Fibroblast of upper back skin (primary cell): ENCODE results near the gene C1QTNF5.
A peak's percentile ranks its signal among the peaks of the same experiment; 100 is the strongest.
"Not testable (repeated sequence)": the region's sequence is repeated elsewhere in the genome, so short reads cannot be mapped to it uniquely, and the experiment has no call there.

Source experiments
- DNase-seq: peaks from one replicate; pipeline ENCODE4 v3.0.0-alpha.2; 2013

The C1QTNF5 gene, protein sequence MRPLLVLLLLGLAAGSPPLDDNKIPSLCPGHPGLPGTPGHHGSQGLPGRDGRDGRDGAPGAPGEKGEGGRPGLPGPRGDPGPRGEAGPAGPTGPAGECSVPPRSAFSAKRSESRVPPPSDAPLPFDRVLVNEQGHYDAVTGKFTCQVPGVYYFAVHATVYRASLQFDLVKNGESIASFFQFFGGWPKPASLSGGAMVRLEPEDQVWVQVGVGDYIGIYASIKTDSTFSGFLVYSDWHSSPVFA

DNA sequence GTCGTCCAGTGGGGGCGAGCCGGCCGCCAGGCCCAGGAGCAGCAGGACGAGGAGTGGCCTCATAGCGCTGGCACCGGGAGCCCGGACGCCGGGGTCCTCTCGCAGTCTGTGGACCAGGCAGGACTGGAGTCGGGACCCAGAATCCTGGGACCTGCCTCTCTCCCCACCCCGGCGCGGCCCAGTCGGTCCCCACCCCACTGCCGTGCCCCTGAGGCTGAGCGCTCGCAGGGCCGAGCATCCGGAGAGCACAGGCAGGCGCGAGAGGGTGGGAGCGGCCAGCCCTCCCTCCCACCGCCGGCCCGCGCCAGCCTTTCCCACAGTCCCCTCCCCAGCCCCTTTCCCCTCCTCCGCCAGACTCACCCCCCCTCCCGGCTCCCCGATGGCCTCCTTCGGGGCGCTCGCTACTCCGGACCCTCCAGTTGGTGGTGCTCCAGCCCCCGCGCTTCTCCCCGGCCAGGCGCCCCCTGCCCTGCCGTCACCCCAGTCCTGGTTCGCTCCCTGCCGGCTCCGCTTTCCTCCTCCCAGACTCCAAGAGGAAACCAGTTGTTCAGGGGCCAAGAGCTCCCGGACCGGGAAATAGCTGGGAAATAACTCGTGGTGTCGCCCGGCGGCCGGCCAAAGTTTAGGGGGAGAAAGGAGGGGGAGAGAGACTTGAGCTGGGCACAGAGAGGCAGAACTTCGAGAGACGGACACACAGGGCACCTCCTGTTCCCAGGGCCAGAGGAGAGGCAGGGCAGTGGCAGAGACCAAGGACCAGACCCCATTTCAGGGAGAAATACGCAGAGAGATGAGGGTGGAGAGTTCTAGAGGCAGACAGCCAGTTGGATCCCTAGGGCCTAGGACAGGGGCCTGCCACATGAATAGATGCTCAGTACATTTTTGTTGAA, at the start of gene C1QTNF5:
Gene C1QTNF5, minus strand, starts transcription at position 549 of the 887 bp plus-strand sequence. Its CDS starts 486 bp downstream, at position 63.
- peak; percentile 80 for DNase-seq

DNA sequence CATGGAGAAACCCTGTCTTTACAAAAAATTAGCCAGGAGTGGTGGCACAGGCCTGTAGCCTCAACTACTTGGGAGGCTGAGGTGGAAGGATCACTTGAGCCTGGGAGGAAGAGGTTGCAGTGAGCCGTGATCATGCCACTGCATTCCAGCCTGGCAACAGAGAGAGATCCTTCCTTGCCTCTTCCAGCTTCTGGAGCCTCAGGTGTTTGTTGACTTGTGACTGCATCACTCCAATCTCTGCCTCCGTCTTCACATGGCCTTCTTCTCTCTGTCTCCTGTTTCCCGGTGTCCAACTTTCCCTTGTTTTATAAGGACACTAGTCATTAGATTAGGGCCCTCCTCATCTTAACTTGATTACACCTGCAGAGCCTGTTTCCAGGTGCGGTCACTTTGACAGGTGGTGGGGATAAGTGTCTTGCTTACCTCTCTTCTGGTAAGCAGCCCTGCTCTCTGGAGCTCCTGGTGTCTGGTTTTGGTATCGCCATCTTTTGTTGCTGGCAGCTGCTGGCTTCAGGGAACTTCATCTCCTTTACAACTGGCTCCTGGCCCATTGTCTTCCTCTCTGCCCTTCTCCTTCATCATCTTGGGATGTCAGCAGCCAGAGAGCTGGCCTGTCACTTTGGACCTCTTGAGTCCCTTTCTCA, 49.0 kb upstream of the C1QTNF5 start:
- no peak for DNase-seq

DNA sequence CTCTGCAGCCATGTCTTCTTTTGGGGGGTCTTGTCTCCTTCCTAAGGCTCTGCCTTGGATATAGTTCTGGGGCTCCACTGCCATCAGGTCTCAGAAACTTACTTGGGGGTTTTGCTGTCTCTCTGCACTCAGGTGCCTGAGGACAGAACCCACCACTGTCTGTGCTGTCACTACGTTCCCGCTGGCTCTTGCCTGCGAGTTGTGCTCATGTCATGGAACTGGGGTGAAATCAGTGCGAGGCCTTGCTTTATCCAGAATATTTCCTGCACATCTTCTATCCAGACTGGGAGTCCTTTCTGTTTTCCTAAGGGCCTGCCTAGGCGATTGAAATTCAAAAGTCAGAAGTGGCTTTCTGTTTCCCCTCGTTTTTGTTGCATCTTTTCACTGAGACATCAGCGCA, 47.4 kb upstream of the C1QTNF5 start:
- no peak for DNase-seq

DNA sequence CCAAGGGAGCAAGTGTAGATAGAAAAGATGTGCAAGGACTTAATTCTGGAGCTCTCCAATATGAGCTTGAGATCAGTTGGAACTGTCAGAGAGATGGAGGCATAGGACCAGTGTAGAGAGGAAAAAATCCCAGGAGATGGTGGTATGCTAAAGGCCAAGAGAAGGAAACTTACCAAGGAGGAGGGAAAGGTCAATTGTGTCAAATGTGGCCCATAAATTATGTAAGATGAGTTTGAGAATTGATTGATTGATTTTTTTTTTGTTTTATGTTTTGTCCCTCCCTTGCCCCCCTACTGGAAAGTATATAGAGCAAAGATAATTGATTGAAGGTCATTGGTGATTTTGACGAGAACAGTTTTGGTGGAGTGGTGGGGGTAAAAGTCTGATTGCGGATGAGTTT, 43.6 kb upstream of the C1QTNF5 start:
- DNase-seq: no peak

DNA sequence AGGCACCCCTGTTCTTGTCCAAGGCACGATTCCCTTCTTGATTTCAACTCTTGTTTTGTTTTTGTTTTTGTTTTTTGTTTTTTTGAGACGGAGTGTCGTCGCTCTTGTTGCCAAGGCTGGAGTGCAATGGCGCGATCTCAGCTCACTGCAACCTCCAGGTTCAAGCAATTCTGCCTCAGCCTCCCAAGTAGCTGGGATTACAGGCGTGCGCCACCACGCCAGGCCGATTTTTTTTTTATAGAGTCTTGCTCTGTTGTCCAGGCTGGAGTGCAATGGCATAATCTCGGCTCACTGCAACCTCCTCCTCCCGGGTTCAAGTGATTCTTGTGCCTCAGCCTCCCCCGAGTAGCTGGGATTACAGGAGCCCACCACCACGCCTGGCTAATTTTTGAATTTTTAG, 41.8 kb upstream of the C1QTNF5 start:
- not testable (repeated sequence) for DNase-seq

DNA sequence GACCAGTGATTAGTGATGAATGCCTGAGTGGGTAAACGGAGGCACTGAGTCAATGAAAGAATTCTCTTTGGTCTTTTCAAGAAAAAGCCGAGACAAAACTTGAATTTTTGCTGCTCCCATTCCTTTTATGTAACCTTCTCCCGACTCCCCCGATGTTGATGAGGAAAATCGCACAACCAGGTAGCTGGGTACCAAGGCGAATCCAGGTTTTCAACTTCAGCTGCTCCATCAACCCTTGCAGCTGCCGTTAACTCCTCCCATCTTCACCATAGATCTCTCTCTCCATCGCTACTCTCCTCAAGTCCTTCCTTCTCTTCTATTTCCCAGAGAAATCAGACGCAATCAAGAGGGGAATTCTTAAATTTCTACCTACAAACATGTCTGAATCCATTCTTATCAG, 41.4 kb upstream of the C1QTNF5 start:
- no peak for DNase-seq

DNA sequence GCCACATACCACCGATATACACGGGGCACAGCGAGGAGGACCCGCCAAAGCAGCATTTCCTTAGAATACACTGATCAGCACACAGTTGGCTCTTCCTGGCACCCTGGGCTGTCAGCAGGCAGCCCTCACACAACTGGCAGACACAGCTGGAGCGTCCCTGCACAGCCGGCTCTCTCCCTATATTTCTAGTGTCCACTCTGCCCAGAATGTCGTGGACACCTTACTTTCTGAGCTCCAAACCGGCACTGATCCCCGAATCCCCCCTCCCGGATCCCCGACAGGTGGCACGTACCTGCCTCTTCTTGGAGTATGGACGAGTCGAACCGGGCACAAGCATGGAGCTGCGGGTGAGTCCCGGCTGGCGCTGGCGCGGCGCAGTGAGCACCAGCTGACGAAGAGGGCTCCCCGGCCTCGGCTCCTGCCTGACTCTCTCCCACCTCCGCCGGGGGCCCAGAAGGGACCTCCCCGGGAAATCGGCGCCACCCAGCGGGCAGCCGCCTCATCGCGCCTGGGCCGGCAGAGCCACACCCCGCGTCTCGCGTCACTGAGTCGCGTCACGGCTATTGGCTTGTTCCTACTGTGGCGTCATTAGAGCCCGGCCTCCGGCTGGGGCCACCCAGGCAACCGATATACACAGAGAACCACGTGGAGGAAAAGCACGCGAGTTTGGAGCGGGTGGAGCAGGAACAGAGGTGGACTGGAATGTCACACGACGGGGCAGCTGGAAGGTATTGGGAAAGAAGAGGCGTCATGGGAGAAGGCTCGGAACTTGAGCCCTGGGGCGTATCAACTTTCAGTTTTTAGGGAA, 40.7 kb upstream of the C1QTNF5 start, which contains the start of gene USP2:
Gene USP2, minus strand, starts transcription at position 510 of the 808 bp plus-strand sequence. CDS start 8,210 bp downstream, outside the sequence.
- DNase-seq: peak; percentile 94

DNA sequence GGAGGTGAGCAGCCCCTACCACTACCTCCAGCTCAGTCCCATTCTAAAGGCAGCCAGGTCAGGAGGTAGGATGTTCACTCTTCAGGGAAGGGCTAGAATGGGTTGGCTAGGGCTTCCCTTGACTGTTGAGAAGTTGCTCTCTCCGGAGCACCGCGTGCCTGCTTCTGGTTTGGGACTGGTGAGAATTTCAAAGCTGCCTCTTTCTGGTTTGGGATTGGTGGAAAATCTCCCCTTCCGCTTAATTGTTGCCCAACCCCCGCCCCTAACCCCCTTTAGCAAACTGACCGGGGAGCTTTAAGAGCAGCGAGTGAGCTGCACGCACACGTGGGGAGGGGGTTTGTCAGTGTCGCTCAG, 40.1 kb upstream of the C1QTNF5 start:
- no peak for DNase-seq

DNA sequence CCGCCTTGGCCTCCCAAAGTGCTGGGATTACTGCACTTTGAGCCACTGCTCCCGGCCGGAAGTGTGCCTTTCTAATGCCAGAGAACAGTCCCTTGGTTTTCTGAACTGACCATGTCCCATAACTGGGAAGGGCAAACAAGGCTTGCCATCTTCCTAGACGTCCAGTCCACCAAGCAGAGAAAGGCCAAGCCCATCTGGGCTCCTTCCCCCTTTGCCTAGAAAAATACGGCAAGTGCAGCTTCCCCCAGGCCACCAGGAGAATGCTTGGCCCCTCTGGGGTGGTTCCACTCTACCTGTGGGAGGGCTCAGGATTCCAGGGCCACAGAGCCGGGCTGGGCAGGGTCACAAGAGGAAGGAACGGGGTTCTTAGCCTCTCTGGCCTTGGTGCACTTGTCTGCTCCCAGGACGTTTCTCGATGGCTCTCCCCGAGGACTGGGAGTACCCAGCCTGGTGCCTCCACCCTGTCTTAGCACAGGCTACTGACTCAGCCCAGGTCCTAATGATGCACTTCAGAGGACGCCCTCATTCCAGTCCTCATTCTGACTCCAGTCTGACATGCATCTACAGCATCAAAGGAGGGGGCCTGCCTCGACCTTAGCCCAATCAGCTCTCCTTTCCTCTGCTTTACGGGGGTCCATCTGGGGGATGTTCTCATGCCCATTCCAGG, 39.6 kb upstream of the C1QTNF5 start:
- DNase-seq: no peak

DNA sequence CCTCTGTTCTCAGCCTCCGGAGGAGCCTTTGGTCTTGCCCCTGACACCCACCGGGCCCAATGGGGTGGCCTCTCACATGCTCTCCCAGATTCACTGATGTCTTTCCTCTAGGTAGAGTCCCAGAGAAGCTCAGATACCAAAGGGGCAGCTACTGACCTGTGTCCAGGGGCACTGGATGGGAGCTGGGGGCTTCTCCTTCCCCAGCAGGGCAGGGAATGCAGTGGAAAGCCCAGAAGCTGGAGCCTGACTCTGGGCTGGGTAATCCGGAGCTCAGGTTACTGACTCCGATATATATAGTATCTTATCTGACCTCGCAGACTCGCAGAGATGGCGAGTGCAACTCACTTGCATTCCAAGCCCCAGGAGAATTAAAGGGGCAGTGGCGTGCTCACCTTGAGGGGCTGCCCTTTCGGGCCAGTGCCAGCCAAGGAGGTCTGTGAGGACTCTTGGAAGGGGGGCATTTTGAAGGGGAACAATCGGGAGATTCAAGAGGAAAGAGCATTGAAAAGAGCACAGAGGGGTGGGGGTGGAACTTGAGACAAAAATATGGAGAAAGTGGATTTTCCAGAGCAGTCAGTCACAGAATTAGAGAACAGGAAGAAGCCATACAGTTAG, 38.3 kb upstream of the C1QTNF5 start:
- no peak for DNase-seq

DNA sequence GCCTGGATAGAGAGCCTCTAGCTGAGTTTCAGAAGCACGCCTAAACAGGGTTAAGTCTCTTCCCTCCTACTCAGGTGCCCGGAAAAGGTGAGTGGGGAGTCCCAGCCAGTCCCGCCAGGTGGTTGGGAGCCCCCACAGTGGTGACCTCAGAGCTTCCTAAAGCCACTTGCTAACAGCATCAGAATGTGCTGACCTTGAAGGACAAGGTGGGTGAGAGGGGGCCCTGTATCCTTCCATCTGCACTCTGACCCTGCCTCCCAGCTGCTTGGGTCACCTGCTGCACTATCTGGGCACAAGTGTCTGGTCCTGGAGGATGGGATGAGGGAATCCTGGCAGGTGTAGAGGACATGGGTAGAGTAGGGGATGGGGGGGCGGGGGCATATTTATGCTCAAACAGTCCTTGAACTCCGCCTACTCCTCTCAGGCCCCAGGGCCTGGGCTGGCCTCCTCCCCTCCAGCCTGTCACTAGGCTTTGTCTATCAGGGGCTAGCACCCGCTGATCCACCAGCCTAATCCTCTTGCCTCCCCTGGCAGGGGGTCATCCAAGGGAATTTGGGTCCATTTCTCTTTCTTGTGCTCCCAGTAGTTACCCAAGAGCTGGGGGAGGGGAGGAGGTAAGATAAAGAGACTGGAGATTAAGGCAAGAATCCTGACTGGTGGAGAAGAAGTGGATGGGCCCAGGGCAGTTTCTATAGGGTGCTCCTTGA, 37.4 kb upstream of the C1QTNF5 start:
- DNase-seq: no peak

DNA sequence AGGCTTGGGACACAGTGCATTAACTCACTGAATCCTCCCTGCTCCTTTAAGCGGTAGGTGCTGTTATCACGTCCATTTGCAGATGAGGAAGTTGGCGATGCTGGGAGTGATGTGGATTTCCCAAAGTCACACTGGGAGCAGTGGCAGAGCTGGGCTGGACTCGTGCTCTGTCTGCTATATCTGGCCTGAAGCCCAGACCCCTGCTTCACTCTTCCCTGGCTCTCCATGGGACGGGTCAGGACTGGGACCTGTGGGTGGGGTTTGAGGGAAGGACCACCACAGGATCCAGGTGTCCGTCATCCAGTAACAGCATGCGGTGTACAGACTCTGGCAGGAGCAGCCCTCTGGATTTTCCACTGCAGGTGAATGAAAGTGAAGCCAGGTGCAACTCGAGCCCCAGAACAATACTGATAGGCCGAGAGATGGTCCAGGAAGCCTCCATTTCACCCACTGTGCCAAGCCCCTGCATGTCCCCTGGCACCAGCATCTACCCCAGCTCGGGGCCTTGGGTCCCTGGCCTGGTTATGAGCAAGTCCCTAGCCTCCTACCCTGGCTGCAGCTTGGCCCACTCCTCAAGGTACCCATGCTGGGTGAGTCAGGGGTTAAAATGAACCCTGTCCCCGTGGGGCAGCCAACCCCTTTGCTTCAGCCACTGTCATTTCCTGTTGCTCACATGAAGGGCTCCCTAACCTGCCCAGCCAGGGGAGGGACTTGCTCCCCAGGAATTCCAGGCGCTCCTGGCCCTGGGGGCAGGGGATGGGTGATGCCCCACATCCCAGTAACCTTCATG, 36.6 kb upstream of the C1QTNF5 start:
- no peak for DNase-seq

DNA sequence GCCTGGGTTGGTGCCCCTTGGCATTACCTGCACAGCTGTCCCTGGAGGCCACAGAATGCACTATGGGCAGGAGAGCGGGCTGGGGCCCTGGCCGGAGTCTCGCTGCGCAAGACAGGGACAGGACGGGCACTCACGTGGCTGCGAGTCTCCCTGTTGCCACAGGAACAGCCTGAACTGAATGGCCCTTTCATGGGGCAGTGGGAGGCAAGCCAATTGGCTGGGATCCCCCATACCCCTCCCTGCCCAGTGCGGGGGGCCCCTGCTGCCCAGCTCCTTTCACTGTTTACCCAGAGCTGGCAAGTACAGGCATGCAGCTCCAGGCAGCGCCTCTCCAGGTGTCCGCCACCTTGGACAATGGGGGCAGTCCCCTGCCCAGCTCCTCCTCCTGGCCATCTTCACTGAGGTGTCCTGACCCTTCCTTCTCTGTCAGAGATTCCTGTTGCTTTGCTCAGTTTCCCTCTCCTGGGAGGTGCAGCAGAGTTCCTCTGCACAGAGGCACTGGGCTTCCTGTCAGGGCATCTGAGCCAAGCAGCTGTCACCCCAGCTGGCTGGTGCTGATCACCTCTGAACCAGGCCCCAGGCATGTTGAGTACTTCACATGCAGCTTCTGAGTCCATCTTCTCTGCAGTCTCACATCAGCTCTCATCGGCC, 35.6 kb upstream of the C1QTNF5 start:
- DNase-seq: no peak

DNA sequence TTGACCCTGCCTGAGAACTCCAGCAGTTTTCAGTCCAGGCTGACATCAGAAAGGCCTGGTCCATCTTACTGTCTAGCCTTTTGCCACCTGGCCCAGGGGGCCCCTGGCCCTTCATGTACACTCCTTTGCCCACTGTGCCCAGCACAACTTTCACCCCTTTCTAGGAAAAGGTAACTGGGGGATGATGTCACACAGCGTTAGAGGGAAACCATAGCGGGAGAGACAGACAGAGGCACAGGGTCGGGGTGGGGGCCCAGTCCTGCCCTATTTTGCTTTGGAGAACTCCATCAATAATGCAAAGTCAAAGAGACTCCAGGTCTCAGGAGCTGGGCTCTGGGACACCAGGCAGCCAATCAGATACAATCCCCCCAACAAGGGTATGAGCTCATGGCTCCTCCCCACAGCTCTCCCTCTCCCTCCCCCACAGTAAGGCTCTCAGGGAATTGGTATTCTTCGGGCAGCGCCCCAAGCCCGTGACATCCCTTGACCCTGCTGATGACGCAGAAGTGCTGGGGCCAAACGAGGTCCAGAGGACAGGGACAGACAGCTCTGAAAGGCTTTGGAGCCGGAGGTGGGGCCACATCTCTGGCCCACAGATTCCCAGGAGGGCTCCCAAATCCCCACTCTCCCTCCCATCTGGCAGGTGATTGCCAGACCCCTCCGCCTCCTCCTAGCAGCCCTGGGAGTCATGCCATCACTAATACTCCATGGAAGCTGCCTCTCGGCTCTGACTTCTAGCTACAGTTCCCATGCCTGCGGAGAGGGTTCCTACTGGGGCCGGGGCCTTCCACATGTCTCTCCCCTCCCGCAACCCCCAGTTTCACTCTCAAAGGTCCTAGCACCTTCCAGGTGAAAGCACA, 34.9 kb upstream of the C1QTNF5 start:
- peak; percentile 53 for DNase-seq

DNA sequence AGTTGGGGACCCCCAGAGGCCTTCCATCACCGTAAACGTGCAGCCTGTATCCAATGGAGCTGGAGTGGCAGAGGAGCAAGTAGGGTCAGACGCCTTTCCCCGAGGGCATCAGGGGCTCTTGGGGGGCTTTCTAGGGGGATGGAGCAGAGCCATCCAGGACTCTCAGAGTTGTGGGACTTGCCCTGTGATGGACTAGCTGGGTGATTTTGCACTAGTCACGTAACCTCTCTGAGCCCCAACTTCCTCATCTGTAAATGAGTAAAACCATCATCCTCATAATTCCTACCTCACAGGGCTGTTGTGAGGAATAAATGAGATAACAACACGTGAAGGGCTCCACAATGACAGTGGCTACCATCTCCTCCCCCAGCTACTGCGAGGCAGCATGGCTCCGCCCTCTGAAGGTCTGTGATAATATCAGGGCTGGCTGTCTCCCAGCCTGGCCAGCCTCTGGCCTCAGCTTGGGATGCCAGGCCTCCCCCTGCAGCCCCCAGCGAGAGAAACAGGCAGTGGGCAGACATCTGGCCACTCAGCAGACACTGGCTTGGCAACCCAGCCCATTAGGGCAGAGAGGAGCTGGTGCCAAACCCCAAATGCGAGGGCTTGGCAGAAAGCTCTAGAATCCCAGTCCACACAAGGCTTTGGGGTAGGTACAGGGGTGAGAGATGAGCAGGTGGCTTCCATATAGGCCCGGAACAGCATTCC, 34.1 kb upstream of the C1QTNF5 start:
- DNase-seq: no peak

DNA sequence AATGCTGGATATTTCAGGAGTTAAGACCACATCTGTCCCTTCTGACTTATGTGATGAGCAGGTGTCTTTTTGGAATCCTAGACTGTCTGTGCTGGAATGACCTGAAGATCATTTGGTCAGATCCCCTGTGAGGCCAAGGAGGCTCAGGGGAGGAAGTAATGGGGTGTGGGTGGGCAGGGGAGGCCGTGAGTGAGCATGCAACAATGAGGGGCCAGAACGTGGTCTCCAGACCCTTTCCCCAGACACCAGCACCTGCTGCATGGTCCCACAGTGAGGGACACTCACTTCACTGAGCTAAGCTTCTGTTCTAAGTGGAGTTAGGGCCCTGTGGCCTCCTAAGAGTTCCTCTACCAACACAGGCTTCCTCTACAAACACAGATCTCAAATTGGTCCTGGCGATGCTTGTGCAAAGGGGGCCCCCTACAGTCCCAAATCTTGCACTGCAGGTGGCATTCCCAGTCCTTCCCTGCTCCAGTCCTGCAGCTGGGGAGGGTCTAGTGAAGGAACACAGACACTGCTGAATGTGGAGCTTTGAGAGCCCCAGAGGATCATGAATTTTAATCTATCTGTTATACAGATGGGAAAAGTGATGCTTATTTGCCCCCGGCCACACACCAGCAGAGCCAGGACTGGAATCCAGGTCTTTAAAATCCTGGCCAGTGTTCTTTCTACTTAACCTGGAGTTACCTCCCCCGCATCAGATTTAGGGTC, 33.4 kb upstream of the C1QTNF5 start:
- peak; percentile 72 for DNase-seq
